GM23248 (cell line): ENCODE data around the gene NUP98. TPM values are rescaled to one million over a fixed set of nuclear protein-coding genes. Genes with fewer than 3 reads are reported as not detected.

Experiments
- DNase-seq: peaks from one replicate; pipeline ENCODE4 v3.0.0-alpha.2; 2015
- H2AFZ ChIP-seq: fragments of 200-600 bp; sonication (generic); 2 replicates; pipeline ENCODE4 v1.6.1; 2016; ENCODE audit warnings: antibody characterized with exemption
- H3F3A ChIP-seq: fragments of 200-600 bp; sonication (generic); 2 replicates; pipeline ENCODE4 v1.6.1; 2016; ENCODE audit warnings: mild to moderate bottlenecking, antibody characterized with exemption, mixed run types; ENCODE audit not compliant: insufficient read depth
- H3K27ac ChIP-seq: fragments of 200-600 bp; sonication (generic); 2 replicates; pipeline ENCODE4 v1.5.1; 2016; ENCODE audit warnings: mild to moderate bottlenecking
- H3K27me3 ChIP-seq: fragments of 200-600 bp; sonication (generic); replicated peaks from 2 replicates; pipeline ENCODE4 v1.6.1; 2016; ENCODE audit warnings: mild to moderate bottlenecking; ENCODE audit not compliant: insufficient read depth
- H3K36me3 ChIP-seq: fragments of 200-600 bp; sonication (generic); 2 replicates; pipeline ENCODE4 v1.6.1; 2016; ENCODE audit warnings: low read depth, mild to moderate bottlenecking
- H3K4me1 ChIP-seq: fragments of 200-600 bp; sonication (generic); 2 replicates; pipeline ENCODE4 v1.6.1; 2016; ENCODE audit warnings: mild to moderate bottlenecking; ENCODE audit not compliant: insufficient read depth
- H3K4me2 ChIP-seq: fragments of 200-600 bp; sonication (generic); one replicate; pipeline ENCODE4 v1.6.1; 2016; ENCODE audit warnings: mild to moderate bottlenecking; ENCODE audit not compliant: unreplicated experiment
- H3K4me3 ChIP-seq: fragments of 200-600 bp; sonication (generic); 2 replicates; pipeline ENCODE4 v1.5.1; 2016; ENCODE audit warnings: mild to moderate bottlenecking
- H3K79me2 ChIP-seq: fragments of 200-600 bp; sonication (generic); 2 replicates; pipeline ENCODE4 v1.6.1; 2016; ENCODE audit warnings: mild to moderate bottlenecking; ENCODE audit not compliant: insufficient read depth
- H3K9ac ChIP-seq: fragments of 200-600 bp; sonication (generic); 2 replicates; pipeline ENCODE4 v1.6.1; 2016; ENCODE audit warnings: mild to moderate bottlenecking
- H3K9me2 ChIP-seq: fragments of 200-600 bp; sonication (generic); 2 replicates; pipeline ENCODE4 v1.6.1; 2016; ENCODE audit warnings: mixed run types, mild to moderate bottlenecking, moderate library complexity; ENCODE audit not compliant: insufficient read depth
- H3K9me3 ChIP-seq: fragments of 200-600 bp; sonication (generic); one replicate; pipeline ENCODE4 v1.6.1; 2017; ENCODE audit warnings: low read depth
- H4K20me1 ChIP-seq: fragments of 200-600 bp; sonication (generic); 2 replicates; pipeline ENCODE4 v1.6.0; 2016; ENCODE audit not compliant: insufficient read depth
- EZH2 ChIP-seq: fragments of 200-600 bp; sonication (generic); IDR thresholded peaks from 2 replicates; pipeline ENCODE4 v1.6.1; 2018; ENCODE audit warnings: antibody characterized with exemption, mild to moderate bottlenecking; ENCODE audit not compliant: insufficient read depth, poor library complexity, severe bottlenecking
- EZH2phosphoT487 ChIP-seq: fragments of 200-600 bp; sonication (generic); IDR thresholded peaks from 2 replicates; pipeline ENCODE4 v1.6.1; 2018; ENCODE audit warnings: antibody characterized with exemption, moderate library complexity, mild to moderate bottlenecking, low read depth; ENCODE audit not compliant: insufficient read depth
- WGBS, 2 experiments: methylation state at CpG; one replicate each; pipeline ENCODE4 v1.1.6; 2015 to 2017; ENCODE audit warnings: low lambda C conversion rate in 2 of 2, low coverage in 1 of 2; ENCODE audit errors: missing lambda C conversion rate in 2 of 2; 5-methylcytosine and 5-hydroxymethylcytosine counted together
- in situ Hi-C: fragments of 300-500 bp; cut with MboI; formaldehyde crosslinking; loops from 2 replicates; pipeline ENCODE4 v1.15.0; 2020
- polyA plus RNA-seq: library from polyadenylated mRNA; unstranded; fragments of >200 nt; fragmentation: Nextera tagmentation; extraction: Ambion mirVana; gene quantifications from 2 replicates; pipeline ENCODE4 v1.2.1, GENCODE V29; 2016
- total RNA-seq: library from RNA; depleted of rRNA; stranded (reverse); fragments of >200 nt; shearing (Covaris generic); gene quantifications from 2 replicates; pipeline ENCODE4 v1.2.3, GENCODE V29; 2014

Gene NUP98
- total and polyA plus RNA-seq, 2 experiments from 2014 or later: 30.5 to 79.3 TPM

DNA sequence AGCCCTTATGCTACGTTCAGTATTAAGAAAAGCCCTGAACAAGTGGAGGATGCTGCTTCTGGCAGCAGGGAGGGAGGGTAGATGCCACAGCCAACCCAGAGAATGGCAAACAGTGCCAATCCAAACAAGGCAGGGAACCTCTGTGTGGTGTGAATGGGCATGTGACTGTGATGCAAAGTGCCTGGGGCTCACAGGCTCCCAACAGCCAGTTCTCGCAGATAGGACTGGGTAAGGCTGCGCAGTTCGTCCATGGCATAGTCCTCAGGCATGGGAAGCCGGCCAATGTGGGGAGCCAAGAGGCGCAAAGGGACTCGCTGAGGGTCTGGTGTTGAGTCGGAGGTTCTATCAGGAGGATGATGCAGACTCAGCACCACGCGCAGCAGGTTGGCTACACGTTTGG is 121.4 kb downstream of the NUP98 start:
- in situ Hi-C loops: no loop called here
- Histone ChIP-seq H3F3A (peaks cover 5% of the 10 kb centered on the region; the same call in 1 of the 2 replicates), H3K27me3 (no peaks in the 10 kb centered on the region), H3K4me1 (peaks cover 6% of the 10 kb centered on the region), H3K27ac (no peak overlapping the region), H3K79me2 (no peaks in the 10 kb centered on the region), H3K4me2 (no peak overlapping the region), H2AFZ (no peak overlapping the region), H3K9ac (no peak overlapping the region), H3K36me3 (peaks cover 69% of the 10 kb centered on the region), H3K9me2 (no peaks in the 10 kb centered on the region), H3K9me3 (no peaks in the 10 kb centered on the region), H4K20me1 (no peaks in the 10 kb centered on the region), H3K4me3 (no peak overlapping the region)
- WGBS, 2 experiments: 90 to 94% methylated on average over 11 of the region's 11 CpGs
- DNase-seq: no peak
- TF ChIP-seq EZH2phosphoT487 (no peak), EZH2 (no peak)

DNA sequence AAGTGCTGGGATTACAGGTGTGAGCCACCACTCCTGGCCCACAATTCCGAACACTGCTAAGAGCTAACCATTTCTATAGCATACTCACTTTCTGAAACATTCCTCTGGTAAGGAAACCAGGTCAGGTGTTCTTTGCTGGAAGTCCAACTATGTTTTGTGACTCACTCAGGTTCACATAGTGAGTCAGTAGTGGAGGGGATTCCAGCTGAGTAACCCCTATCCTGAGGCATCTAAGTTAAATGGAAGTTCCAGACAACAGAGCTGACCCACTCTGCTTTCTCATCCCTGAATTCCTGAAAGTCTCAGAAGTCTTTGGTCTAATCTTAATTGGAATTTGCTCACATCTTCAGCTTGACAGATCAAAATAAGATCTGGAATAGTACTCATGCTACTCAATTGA is 123.2 kb downstream of the NUP98 start:
- H3K4me2 ChIP-seq: no peak overlapping the region
- 94 to 95% methylated on average over 1 of the region's 1 CpG for WGBS, 2 experiments
- peaks cover 5% of the 10 kb centered on the region; the same call in 1 of the 2 replicates for H3F3A ChIP-seq
- in situ Hi-C loops: no loop called here
- peak overlapping the region; percentile 16; the same call in 1 of the 2 replicates for H3K27ac ChIP-seq
- H3K27me3 ChIP-seq: no peaks in the 10 kb centered on the region
- H3K9me3 ChIP-seq: no peaks in the 10 kb centered on the region
- H4K20me1 ChIP-seq: no peaks in the 10 kb centered on the region
- H3K4me1 ChIP-seq: peaks cover 6% of the 10 kb centered on the region
- H3K9me2 ChIP-seq: no peaks in the 10 kb centered on the region
- peak; percentile 64 for DNase-seq
- TF ChIP-seq EZH2 (no peak), EZH2phosphoT487 (no peak)
- H2AFZ ChIP-seq: no peak overlapping the region
- no peak overlapping the region for H3K4me3 ChIP-seq
- peaks cover 53% of the 10 kb centered on the region for H3K36me3 ChIP-seq
- H3K9ac ChIP-seq: no peak overlapping the region
- H3K79me2 ChIP-seq: no peaks in the 10 kb centered on the region

DNA sequence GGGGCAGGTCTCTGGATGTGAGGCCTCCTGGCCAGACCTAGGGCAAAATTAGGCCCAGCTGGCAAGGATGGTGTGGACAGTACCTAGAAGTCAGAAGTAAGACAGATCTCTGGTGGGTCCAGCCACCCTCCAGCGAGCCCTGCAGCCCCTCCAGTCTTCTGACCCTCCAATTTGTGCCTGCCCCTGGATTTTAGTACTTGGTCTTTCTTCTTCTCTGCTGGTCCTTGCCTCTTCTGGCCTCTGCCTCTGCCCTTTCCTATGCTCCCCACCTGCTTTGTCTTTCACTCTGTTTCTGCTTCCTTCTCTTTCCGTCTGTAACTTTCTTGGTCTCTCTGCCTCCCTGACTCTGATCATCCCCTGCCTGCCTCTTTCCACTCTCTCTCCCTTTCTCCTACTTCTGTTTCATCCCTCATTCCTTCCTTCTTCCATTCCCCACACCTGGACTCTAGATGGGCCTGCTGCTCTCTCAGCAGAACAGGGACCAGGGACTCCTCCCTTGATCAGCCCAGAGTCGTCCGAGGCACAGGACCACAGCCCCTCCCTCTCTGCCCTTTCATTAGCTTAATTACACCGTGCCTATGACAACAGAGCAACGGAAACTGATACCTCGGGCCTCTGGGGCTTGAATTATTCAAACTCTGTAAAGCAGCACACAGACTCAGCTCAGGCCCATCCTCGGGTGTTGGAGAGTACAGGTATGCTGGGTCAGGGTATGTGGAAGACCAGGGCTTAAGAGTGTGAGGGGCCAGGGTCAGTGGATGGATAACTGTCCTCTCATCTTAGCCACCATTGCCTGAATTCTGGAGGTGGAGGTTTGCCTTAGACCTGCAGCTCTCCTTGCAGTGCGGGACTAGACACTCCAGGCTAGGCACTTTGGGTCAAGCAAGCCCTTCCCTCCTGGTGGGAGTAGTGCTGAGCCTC is 125.8 kb downstream of the NUP98 start, which contains the start of gene CHRNA10:
Gene CHRNA10 (minus strand): TSS at position 51 of the 921 bp plus-strand sequence. CDS start 72 bp downstream, outside the sequence.
- H3K4me2 ChIP-seq: no peak within 1 kb of the TSS
- H3K4me3 ChIP-seq: no peak within 1 kb of the TSS
- no peak within 1 kb of the TSS for H3K9ac ChIP-seq
- TF ChIP-seq EZH2phosphoT487 (no peak), EZH2 (no peak)
- H3K79me2 ChIP-seq: no peaks in the 10 kb centered on the region
- in situ Hi-C loops: no loop called here
- H3F3A ChIP-seq: peaks cover 5% of the 10 kb centered on the region; the same call in 1 of the 2 replicates
- 79% methylated on average over 9 of the region's 9 CpGs for WGBS, 2 experiments
- H2AFZ ChIP-seq: no peak within 1 kb of the TSS
- DNase-seq: no peak
- no peaks in the 10 kb centered on the region for H3K9me3 ChIP-seq
- peaks cover 30% of the 10 kb centered on the region for H3K36me3 ChIP-seq
- H3K4me1 ChIP-seq: peaks cover 6% of the 10 kb centered on the region
- H3K9me2 ChIP-seq: no peaks in the 10 kb centered on the region
- H3K27me3 ChIP-seq: no peaks in the 10 kb centered on the region
- no peaks in the 10 kb centered on the region for H4K20me1 ChIP-seq
- H3K27ac ChIP-seq: no peak within 1 kb of the TSS

DNA sequence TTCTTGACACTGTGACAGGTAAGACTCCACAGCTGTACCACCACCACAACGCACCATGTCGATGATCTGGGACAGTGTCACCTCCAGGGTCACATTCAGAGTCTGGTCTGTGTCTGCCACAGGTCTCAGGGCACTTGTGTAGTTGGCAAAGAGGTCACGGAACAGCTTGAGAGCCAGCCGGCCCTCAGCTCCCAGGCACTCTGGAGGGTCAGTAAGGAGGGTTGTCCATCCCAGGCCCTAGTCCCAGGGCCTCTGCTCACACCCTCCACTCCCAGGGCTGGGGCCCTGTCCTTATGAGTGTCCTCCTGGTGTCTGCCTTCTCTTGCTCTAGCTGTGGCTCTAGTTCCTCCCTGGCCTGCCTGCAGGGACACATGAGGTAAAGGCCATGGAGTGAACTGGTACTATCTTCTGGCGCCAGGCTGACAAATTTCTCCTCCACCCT is 127.6 kb downstream of the NUP98 start:
- Histone ChIP-seq H3K9me3 (no peaks in the 10 kb centered on the region), H3K27me3 (no peaks in the 10 kb centered on the region), H3K4me3 (no peak overlapping the region), H3K27ac (no peak overlapping the region), H3K4me2 (no peak overlapping the region), H2AFZ (no peak overlapping the region), H3K36me3 (peaks cover 14% of the 10 kb centered on the region), H3K4me1 (peaks cover 5% of the 10 kb centered on the region), H4K20me1 (no peaks in the 10 kb centered on the region), H3F3A (peaks cover 5% of the 10 kb centered on the region; the same call in 1 of the 2 replicates), H3K9me2 (no peaks in the 10 kb centered on the region), H3K9ac (no peak overlapping the region), H3K79me2 (no peaks in the 10 kb centered on the region)
- TF ChIP-seq EZH2phosphoT487: no peak
- no peak for TF ChIP-seq EZH2
- DNase-seq: no peak
- in situ Hi-C loops: no loop called here
- WGBS, 2 experiments: 88 to 94% methylated on average over 5 of the region's 5 CpGs
